Activated gamma-delta T cell treated with Interleukin-2 at 50 U/mL for 16 hours (primary cell): ENCODE data around the gene SNX6.
"Not testable (repeated sequence)": the region's sequence is repeated elsewhere in the genome, so short reads cannot be mapped to it uniquely, and the experiment has no call there.

Source experiments
- DNase-seq: peaks from one replicate; pipeline ENCODE4 v3.0.0-alpha.2; 2020

Gene SNX6

DNA sequence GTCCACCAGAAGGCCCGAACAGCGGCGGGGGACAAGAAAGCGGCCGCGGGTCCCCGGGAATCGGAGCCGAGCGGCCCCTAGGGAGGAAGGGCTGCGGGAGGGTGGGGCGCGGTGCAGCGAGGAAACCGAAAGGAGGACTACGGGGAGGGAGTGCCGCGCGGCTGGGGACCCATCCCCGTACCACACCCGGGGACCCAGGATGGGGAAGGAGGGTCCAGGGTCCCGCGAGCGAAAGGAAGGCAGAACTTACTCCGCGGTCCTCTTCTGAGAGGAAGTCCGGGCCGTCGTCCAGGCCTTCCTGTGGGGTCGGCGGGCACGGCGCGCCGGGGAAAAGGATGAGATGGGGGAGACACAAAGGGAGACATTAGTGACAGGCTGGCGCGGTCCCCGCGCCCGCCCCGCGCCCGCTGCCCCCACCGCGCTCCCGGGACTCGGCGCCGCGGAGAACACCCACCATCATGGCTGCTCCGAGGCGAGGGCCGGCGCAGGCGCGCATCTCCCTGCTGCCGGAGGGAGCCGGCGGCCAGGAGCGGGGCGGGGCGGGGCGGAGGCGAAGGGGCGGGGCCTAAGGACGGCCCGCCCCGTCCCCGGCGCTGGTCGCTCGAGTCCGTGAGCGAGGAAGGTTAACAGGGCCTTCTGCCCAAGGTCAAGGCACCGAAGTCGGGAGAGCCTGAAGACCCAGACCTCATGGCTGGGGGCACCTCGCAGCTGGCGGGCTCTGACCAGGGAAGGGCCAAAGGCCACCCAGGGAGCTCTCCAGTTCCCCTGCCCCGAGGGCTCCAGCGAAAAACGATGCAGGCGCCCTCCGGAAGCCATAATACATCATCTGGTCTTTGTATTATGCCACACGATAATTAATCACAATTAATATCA, at the start of gene SNX6:
Gene SNX6 (minus strand): TSS at position 492 of the 873 bp plus-strand sequence. CDS start 32 bp downstream, at position 460.
- DNase-seq, result peak; percentile 78

DNA sequence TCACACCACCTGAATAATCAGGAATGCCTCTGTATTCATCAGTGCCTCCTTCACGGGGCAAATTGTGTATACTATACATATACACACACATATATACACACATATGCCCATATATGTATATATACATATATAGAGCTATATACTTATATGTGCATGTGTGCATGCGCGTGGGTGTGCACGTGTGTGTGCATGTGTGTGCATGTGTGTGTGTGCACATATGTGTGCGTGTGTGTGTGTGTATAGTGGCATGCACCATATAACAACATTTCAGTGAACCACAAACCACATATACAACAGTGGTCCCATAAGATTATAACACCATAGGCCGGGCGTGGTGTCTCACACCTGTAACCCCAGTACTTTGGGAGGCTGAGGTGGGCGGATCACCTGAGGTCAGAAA, 48.8 kb upstream of the SNX6 start:
- no peak for DNase-seq

DNA sequence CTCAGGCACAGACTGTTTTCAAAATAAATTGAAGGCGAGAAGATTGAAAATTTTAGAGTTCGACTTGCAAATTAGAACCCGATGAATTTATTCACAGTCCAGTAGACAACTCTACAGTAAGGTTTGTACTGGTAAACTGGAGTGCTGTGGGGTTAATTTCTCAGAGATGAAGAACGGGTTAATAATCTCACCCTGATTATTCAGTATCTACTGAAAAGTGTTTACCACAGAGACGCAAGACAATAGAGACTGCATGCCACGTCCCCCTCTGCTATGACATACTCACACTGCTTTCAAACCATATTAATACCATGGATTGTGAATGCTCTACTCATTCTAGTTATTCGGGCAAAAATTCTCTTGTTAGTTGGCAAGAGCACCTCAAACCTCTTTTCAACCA, 48.4 kb upstream of the SNX6 start:
- DNase-seq, result no peak

DNA sequence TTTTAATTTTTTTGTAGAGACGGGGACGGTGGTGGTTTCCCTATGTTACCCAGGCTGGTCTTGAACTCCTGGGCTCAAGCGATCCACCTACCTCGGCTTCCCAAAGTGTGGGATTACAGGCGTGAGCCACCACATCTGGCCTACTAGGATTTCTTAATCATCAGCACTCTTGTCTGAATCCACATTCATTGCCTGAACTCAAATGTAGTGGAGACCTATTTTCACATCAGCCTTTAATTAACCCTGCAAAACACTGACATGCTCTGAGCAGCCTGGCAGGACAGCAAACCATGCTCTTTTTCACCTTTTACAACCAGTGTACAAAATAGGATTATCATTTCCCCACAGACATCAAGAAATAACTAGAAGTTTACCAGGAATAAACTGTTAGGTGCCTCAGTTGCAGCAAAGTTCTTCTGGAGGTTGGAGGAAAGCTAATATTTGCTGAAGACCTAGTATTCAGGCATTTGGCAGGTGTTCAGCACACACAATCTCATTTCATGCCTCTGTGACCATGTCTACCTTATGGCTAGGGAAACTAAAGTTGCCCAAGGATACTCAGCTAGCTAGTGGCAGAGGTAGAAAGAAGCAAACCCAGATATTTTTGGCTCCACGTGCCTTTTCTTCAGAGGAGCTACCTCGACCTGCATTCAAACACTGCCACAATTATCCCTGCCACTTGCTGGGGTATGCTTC, 46.7 kb upstream of the SNX6 start:
- no peak for DNase-seq

DNA sequence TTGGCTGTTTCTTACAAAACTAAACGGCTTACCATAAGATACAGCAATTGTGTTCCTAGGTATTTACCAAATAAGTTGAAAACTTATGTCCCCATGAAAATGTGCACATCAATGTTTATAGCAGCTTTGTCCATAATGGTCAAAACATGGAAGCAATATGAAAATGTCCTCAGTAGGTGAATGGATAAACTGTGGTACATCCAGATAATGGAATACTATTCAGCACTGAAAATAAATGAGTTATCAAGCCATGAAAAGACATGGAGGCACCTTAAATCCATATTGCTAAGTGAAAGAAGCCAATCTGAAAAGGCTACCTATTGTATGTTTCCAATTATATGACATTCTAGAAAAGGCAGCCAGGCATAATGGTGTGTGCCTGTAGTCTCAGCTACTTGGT, 43.8 kb upstream of the SNX6 start:
- no peak for DNase-seq

DNA sequence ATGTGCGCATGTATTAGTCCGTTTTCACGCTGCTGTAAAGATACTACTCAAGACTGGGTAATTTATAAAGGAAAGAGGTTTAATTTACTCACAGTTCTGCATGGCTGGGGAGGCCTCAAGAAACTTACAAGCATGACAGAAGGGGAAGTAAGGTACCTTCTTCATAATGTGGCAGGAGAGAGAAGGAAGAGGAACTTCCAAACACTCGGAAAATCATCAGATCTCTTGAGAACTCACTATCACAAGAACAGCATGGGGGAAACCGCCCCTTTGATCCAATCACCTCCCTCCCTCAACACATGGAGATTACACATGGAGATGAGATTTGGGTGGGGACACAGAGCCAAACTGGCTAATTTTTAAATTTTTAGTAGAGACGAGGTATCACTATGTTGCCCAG, 41.8 kb upstream of the SNX6 start:
- no peak for DNase-seq

DNA sequence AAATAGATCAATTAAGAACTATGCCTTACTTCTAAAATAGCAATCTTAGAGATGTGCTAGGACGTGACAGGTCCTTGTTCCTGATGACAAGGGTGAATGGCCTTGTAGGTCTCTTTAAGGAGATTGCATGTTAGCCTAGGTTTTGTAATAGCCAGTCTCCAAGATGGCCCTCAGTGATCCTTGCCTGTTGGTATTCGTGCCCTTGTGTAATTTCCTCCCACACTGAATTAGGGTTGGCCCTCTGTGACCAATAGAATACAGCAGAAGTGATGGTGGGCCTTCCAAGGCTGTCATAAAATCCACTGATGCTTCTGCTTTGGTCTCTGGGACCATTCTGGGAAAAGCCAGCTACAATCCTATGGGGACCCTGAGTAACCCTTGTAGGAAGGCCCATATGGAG, 38.2 kb upstream of the SNX6 start:
- no peak for DNase-seq

DNA sequence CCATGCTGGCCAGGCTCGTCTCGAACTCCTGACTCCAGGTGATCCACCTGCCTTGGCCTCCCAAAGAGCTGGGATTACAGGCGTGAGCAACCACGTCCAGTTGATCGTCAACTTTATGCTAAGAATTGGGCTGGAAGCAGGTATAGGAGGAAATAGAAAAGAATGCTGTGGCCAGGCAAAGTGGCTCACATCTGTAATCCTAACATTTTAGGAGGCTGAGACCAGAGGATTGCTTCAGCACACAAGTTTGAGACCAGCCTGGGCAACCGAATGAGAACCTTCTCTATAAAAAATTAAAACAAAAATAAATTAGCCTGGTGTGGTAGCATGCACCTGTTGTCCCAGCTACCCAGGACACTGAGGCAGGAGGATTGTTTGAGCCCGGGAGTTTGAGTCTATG, 37.1 kb upstream of the SNX6 start:
- DNase-seq, result no peak

DNA sequence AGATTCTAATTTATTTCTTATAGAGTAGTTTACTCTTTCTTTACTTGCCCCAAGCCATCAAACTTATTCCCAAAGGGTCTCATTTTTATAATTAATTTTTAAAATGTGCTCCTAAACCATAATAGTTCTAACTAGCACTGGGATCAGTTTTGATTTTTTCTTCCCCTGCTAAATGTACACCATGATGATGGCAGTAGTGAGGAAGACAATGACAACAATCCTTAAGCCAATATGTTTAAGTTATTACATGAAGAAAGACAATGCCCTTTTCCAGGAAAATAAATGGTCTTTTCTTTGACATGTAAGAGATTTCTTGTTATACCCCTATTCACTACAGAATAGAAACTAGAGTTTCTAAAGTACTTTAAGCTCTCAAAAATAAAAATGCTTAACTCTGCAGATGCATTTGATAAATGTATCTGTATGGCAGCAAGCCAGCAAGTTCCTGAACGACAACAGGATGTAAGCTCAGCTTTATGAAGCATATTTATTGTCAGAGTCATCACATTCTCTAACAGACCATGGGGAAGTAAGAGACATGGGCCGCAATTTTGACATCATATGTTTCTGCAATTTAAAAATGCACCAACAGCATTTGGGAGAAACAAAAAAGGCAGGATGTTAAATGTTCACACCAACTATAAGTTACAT, 36.0 kb upstream of the SNX6 start:
- DNase-seq, result peak; percentile 7

DNA sequence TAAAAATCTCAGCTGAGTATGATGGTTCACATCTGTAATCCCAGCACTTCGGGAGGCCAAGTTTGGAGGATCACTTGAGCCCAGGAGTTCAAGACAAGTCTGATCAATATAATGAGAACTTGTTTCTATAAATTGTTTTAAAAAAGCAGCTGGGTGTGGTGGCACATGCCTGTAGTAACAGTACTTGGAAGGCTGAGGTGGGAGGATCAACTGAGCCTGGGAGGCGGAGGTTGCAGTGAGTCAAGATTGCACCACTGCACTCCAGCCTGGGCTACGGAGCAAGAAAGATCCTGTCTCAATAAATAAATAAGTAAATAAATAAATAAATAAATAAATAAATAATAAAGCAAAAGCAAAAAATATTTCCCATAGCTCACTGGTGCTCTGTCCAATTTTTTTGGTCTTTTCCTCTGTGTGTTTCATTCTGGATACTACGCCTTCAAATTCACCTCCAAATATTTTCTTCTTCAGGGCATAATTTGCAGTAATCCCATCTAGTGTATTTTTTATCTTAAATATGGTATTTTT, 32.7 kb upstream of the SNX6 start:
- DNase-seq, result no peak

DNA sequence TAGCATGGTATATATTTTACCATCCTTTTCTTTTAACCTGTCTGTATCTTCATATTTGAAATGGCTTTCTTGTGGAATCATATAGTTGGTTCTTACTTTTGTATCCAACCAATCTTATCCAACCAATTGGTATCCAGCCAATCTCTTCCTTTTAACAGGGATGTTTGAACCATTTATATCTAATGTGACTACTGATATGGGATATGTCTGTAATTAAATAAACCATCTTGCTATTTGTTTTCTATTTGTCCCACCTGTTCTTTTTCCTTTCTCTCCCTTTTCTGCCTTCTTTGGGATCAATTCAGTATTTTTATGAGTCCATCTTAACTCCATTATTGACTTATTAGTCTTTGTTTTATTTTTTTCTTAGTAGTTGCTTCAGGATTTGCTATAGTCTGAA, 30.8 kb upstream of the SNX6 start:
- no peak for DNase-seq

DNA sequence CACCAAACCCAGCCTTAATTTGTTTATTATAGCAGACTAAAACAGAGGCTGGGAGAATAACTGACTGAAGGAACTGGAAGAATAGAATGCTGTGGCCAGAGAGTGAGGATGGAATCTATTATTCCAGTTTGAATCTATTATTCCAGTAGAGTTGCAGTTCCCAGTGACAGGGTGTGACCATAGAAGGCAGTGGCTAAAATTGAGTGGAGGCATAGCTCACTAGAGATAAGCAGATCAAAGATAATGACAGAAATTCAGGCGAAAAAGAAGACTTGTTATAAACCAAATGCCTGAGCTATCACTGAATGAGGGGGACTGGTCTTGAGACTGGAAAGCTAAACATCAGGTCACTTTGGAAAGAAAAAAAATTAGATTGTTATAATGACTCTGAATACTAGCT, 26.0 kb upstream of the SNX6 start:
- DNase-seq, result no peak

DNA sequence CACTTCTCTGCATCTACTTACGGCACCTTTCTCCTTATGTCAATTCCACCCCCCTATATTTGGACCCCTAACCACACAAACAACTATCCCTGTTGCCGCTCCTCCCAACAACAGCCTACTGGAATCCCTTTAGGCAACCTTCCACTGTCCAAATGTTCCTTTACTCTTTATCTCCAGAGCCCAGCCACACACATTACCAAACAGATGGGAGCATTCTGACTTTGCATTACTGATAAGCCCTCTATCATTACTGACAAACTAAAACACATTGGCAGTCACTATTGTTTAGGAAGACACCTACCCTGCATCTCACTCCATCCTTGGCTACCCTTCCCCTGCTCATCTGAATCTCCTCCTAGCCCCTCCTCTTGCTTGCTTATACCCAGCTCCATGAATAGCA, 23.1 kb upstream of the SNX6 start:
- not testable (repeated sequence) for DNase-seq

DNA sequence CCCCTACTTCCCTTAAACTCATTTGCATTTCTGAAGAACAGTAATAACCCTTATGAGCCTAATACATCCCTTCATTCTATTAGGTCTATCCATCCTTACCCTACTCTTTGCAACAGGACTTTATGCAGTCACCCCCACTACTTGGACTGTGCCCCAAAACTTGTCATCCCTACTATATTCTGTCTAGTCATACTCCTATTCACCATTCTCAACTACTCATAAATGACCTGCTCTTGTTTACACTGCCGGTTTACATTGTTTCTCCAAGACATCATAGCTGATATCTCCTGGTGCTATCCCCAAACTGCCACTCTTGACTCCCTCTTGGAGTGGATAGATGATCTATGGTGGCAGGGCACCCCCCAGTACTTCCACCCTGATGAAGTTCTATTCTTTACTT, 22.4 kb upstream of the SNX6 start:
- not testable (repeated sequence) for DNase-seq

DNA sequence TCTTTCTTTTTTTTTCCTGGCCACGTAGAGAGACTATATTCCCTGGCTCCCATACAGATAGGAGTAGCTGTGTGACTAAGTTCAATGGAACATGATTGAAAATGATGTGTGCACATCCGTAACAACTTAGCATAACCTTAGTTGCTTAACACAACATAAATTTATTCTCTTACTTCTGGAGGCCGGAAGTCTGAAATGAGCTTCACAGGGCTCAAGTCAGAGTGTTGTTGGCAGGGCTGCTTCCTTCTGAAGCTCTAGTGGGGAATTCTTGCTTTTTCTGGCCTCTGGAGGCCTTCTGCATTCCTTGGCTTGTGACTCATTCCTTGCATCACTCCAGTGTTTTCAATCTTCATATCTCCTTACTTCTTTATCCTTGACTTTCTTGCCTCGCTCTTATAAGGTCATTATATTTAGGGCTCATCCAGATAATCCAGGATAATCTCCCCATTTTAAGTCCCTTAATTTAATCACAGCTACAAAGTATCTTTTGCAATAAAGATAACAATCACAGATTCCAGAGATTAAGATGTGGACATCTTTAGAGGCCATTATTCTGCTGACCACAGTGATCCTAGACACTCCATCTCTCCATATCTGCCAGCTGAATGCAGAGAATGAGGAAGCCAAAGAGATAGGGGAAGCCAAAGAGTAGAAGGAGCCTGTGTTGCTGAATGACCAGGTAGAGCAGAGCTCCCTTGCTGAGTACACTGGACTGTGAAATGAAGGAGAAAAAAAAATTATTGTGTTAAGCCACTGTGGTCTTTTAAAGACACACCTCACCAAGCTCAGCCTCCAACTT, 21.0 kb upstream of the SNX6 start:
- DNase-seq, result no peak

DNA sequence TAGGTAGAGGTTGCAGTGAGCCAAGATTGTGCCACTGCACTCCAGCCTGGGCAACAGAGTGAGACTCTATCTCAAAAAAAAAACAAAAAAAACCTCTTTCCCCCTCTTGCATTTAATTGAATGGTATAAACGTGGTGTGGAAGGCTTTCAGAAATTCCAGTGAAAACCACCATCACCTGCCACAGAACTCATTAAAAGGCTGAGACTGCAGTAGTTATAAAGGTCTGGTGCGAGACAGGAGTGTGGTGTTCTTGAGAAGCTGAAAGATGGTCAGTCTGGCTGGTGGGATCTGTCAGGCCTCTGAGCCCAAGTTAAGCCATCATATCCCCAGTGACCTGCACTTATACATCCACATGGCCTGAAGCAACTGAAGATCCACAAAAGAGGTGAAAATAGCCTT, 20.1 kb upstream of the SNX6 start:
- DNase-seq, result not testable (repeated sequence)

DNA sequence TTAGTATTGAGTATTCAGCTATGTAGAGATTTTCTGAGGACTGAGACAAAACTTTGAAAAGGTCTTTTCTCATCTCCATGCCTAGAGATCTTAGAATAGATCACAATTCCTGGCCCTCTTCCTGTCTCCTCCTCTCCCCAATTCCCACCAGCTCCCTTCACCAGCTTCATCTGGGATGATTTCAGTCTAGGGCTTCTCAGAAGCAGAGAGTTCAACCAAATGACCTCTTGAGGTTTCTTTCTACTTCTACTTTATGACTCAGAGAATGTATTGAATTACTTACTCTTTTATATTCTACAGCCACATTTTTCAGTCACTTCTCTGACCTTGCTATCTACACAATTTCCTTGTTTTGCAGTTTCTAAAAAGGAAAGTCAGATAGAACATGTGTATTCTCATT, 19.4 kb upstream of the SNX6 start:
- no peak for DNase-seq

DNA sequence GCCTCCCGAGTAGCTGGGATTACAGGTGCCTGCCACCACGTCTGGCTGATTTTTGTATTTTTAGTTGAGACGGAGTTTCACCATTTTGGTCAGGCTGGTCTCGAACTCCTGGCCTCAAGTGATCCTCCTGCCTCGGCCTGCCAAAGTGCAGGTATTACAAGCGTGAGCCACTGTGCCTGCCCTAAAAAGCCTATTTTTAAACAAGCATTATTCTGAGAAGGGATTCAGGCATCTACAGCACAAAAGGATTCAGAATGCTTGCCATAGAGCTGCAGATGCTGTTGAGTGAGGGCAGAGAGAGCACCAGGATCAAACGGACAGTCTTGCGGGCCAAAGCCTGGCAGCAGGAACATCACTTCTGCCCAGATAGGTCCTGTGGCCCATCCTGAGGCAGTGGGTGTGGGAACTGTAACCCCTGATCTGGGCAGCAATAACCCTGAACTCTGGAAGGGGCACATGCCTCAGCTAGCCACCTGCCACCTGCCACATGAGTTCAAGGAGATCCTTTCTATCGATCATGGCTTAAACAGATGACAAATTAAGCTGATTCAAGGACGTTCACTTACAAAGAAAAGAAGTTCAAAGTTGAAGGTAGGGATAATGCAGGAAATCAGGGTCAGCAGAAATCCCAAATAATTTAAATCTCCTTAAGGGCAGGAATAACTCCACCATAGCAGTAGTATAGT, 16.8 kb upstream of the SNX6 start:
- DNase-seq, result no peak

DNA sequence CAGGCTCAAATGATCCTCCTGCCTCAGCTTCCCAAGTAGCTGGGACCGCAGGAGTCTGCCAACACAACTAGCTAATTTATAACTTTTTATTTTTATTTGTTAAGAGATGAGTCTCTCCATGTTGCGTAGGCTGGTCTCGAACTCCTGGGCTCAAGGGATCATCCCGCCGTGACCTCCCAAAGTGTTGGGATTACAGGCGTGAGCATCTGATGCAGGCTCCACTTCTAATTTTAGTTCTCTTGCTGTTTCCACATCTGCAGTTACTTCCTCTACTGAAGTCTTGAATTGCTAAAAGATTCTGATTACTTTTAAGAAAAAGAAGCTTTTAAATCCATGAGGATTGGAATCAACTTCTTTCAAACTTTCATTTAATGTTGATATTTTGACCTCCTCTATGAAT, 13.4 kb upstream of the SNX6 start:
- DNase-seq, result no peak

DNA sequence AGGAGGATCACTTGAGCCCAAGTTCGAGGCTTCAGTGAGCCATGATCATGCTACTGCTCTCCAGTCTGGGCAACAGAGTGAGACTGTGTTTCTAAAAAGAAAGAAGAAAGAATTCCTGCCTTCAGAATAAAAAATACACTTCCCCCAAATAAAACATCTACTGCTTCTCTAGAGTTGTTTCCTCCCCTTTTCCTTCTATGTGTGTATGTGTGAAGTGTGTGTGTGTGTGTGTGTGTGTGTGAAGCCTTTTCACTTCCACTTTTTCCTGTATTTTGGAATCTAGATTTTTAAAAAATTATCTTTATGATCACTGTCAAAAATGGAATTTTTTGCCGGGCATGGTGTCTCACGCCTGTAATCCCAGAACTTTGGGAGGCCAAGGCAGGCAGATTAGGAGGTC, 12.6 kb upstream of the SNX6 start:
- DNase-seq, result no peak

DNA sequence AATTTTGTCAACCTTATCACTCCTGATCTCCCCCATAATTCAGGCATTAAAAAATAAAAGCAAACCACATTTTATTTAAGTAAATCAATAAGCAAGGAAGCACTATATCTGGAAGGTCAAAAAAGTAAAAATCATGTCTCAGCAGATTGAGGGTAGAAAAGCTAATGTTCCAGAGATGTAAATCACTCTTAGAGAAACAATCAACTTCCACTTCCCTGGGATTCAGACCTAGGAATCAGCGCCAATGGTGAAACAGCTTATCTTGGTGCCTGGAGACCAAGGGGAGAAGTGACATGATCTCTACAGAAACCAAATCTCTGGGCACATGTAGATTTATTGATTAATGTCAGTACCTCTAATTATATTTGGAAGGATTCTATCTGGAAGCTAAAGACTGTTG, 10.9 kb upstream of the SNX6 start:
- no peak for DNase-seq

DNA sequence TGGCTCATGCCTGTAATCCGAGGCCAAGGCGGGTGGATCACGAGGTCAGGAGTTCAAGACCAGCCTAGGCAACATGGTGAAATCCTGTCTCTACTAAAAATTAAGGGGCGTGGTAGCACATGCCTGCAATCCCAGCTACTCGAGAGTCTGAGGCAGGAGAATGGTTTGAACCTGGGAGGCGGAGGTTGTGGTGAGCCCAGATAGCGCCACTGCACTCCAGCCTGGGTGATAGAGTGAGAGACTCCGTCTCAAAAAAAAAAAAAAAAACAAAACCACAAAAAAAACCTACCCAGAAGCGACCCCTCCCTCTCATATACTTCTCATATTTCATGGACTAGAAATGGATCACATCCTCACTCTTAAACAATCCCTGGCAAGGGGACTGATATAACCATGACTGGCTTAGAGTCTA, 4.4 kb upstream of the SNX6 start:
- DNase-seq, result not testable (repeated sequence)
